ENCODE data around the gene SYK.

The SYK gene

DNA sequence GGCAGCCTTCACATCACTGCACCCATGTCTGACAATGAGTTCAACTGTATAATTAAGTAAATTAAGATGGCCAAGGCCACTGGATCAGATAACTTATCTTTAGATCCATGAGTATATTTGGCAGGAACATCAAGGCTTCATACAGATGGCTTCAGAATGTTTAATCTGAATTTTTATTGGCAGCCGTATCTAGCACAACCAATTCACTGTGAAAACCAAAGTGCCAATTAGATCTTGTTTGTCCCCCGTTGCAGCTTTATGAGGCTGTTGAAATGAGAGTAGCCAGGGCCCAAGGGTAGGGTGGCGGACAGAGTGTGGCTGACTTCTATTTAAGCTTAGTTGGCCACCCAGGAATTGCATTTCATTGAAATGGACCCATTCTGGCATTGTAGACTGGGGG is 137.7 kb downstream of the SYK start:
- no peak for TF ChIP-seq POLR2AphosphoS5 (IDR thresholded peaks at IDR 0.05; ENCODE audit: low read depth, low read length)
- no peak for TF ChIP-seq SIN3A (IDR thresholded peaks at IDR 0.05; ENCODE audit: borderline replicate concordance, insufficient read depth, low read length)
- no peak for TF ChIP-seq FOXP2 (optimal IDR thresholded peaks at IDR 0.05; ENCODE audit: borderline replicate concordance, extremely low read depth, extremely low read length, insufficient read depth)
- TF ChIP-seq, protein P1, sequence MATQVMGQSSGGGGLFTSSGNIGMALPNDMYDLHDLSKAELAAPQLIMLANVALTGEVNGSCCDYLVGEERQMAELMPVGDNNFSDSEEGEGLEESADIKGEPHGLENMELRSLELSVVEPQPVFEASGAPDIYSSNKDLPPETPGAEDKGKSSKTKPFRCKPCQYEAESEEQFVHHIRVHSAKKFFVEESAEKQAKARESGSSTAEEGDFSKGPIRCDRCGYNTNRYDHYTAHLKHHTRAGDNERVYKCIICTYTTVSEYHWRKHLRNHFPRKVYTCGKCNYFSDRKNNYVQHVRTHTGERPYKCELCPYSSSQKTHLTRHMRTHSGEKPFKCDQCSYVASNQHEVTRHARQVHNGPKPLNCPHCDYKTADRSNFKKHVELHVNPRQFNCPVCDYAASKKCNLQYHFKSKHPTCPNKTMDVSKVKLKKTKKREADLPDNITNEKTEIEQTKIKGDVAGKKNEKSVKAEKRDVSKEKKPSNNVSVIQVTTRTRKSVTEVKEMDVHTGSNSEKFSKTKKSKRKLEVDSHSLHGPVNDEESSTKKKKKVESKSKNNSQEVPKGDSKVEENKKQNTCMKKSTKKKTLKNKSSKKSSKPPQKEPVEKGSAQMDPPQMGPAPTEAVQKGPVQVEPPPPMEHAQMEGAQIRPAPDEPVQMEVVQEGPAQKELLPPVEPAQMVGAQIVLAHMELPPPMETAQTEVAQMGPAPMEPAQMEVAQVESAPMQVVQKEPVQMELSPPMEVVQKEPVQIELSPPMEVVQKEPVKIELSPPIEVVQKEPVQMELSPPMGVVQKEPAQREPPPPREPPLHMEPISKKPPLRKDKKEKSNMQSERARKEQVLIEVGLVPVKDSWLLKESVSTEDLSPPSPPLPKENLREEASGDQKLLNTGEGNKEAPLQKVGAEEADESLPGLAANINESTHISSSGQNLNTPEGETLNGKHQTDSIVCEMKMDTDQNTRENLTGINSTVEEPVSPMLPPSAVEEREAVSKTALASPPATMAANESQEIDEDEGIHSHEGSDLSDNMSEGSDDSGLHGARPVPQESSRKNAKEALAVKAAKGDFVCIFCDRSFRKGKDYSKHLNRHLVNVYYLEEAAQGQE (IDR thresholded peaks at IDR 0.05; ENCODE audit: insufficient read depth in 1 of 2, low read depth in 2 of 2, low read length in 2 of 2), result no peak
- TF ChIP-seq TAF1 (IDR thresholded peaks at IDR 0.05; ENCODE audit: borderline replicate concordance, insufficient read depth, low read length), result no peak

DNA sequence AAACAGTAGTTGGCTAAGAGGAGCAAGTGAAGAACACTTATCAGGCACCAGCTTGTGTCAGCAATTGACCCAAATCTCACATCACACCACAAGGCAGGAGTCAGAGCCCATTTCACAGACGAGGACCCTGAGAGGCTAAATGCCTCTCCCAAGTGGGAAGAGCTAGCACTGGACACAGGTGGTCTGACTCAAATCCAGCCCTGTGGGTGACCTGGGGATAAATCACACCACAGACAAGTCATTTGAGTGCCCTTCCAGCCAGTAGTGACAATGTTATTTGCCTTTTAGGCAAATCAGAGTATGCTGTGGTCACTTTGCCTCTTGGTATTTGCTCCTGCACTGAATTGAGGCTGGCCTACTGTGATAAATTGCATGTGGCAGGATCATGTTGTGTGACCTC is 138.7 kb downstream of the SYK start:
- TF ChIP-seq SIN3A (IDR thresholded peaks at IDR 0.05; ENCODE audit: borderline replicate concordance, insufficient read depth, low read length) (no peak), FOXP2 (optimal IDR thresholded peaks at IDR 0.05; ENCODE audit: borderline replicate concordance, extremely low read depth, extremely low read length, insufficient read depth) (no peak), POLR2AphosphoS5 (IDR thresholded peaks at IDR 0.05; ENCODE audit: low read depth, low read length) (no peak), TAF1 (IDR thresholded peaks at IDR 0.05; ENCODE audit: borderline replicate concordance, insufficient read depth, low read length) (no peak)
- TF ChIP-seq, protein P1 (IDR thresholded peaks at IDR 0.05; ENCODE audit: insufficient read depth in 1 of 2, low read depth in 2 of 2, low read length in 2 of 2), result no peak

DNA sequence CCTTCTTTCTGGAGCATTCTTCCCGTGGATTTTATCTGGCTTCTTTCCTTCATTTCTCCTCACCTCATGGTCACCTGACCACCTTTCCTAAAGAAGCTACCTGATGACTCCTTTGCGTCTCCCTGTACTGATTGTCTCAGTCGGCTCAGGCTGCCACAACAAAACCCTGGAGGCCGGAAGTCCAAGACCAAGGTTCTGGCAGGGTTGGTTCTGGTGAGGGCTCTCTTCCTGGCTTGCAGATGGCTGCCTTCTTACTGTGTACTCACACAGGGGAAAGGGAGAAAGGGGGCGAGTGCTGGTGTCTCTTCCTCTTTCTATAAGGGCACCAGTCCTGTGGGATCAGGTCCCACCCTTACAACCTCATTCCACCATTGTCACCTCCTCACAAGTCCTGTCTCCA is 140.0 kb downstream of the SYK start:
- no peak for TF ChIP-seq POLR2AphosphoS5 (IDR thresholded peaks at IDR 0.05; ENCODE audit: low read depth, low read length)

DNA sequence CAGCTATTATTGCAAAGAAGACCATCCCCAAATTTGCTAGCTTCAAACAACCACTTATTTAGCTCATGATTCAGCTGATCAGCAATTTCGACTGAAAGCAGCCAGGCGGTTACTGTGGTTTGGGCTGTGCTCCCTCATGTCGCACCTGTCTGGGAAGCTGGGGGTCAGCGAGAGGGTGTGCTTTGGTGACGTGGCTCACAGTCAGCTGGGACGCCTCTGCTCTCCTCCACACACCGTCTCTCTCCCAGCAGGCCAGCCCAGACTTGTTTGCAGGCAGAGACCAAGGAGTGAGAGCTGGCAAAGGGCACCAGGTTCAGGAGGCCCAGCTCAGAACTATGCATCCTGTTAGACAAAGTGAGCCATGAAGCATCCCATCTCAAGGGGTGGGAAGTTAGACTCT is 140.9 kb downstream of the SYK start:
- TF ChIP-seq POLR2AphosphoS5 (IDR thresholded peaks at IDR 0.05; ENCODE audit: low read depth, low read length), result no peak
- TF ChIP-seq FOXP2 (optimal IDR thresholded peaks at IDR 0.05; ENCODE audit: borderline replicate concordance, extremely low read depth, extremely low read length, insufficient read depth), result no peak
- TF ChIP-seq SIN3A (IDR thresholded peaks at IDR 0.05; ENCODE audit: borderline replicate concordance, insufficient read depth, low read length), result no peak
- TF ChIP-seq, protein P1 (IDR thresholded peaks at IDR 0.05; ENCODE audit: insufficient read depth in 1 of 2, low read depth in 2 of 2, low read length in 2 of 2), result no peak
- TF ChIP-seq TAF1 (IDR thresholded peaks at IDR 0.05; ENCODE audit: borderline replicate concordance, insufficient read depth, low read length), result no peak

DNA sequence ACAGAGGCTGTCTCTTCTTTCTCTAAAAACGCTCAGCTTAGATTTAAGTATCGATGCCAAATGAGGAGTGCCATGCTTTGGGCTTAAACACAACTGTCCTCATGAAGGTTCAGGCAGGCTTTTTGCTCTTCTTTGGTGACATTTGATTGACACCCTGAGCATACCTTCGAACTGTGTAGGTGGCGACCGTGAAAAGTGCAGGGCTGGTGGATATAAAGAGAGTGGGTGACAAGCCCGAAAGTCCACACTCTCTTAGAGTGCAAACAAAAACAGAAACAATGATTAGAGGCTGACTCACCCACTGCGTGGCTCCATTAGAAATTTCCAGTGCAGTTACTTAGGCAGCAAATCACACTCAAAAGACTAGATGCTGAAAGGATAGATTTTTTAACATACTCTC is 141.7 kb downstream of the SYK start:
- TF ChIP-seq TAF1 (IDR thresholded peaks at IDR 0.05; ENCODE audit: borderline replicate concordance, insufficient read depth, low read length) (no peak), SIN3A (IDR thresholded peaks at IDR 0.05; ENCODE audit: borderline replicate concordance, insufficient read depth, low read length) (no peak), POLR2AphosphoS5 (IDR thresholded peaks at IDR 0.05; ENCODE audit: low read depth, low read length) (no peak), FOXP2 (optimal IDR thresholded peaks at IDR 0.05; ENCODE audit: borderline replicate concordance, extremely low read depth, extremely low read length, insufficient read depth) (no peak)
- TF ChIP-seq, protein P1 (IDR thresholded peaks at IDR 0.05; ENCODE audit: insufficient read depth in 1 of 2, low read depth in 2 of 2, low read length in 2 of 2), result no peak

Data from PFSK-1 (cell line).